Endothelial cell (in vitro differentiated cells): ENCODE data around the gene GCA. TPM values are rescaled to one million over a fixed set of nuclear protein-coding genes. Genes with fewer than 3 reads are reported as not detected.

ENCODE experiments used
- DNase-seq: peaks from one replicate; pipeline ENCODE4 v3.0.0; 2021; ENCODE audit warnings: low spot score
- H3K27ac Mint-ChIP-seq: one replicate; pipeline ENCODE4 v1.8.0; 2021; ENCODE audit warnings: mixed read lengths, inconsistent platforms; ENCODE audit not compliant: unreplicated experiment
- H3K27me3 Mint-ChIP-seq: one replicate; pipeline ENCODE4 v1.8.0; 2021; ENCODE audit warnings: mild to moderate bottlenecking, moderate library complexity, mixed read lengths, inconsistent platforms; ENCODE audit not compliant: unreplicated experiment
- H3K36me3 Mint-ChIP-seq: one replicate; pipeline ENCODE4 v1.8.0; 2021; ENCODE audit warnings: mild to moderate bottlenecking, low read depth, mixed read lengths, inconsistent platforms; ENCODE audit not compliant: unreplicated experiment
- H3K4me1 Mint-ChIP-seq: one replicate; pipeline ENCODE4 v1.8.0; 2021; ENCODE audit warnings: mild to moderate bottlenecking, mixed read lengths, inconsistent platforms; ENCODE audit not compliant: unreplicated experiment
- H3K4me3 Mint-ChIP-seq: one replicate; pipeline ENCODE4 v1.8.0; 2021; ENCODE audit warnings: mild to moderate bottlenecking, mixed read lengths, inconsistent platforms; ENCODE audit not compliant: unreplicated experiment
- H3K9me3 Mint-ChIP-seq: one replicate; pipeline ENCODE4 v1.8.0; 2021; ENCODE audit warnings: mixed read lengths, inconsistent platforms; ENCODE audit not compliant: unreplicated experiment
- CTCF ChIP-seq: fragments of 200-600 bp; sonication (generic); IDR thresholded peaks from one replicate; pipeline ENCODE4 v1.5.0; 2021; ENCODE audit warnings: antibody characterized with exemption; ENCODE audit not compliant: unreplicated experiment
- total RNA-seq: library from RNA; stranded (reverse); fragmentation: NEBNext Ultra II Directional; extraction: Animal tissue kit (Norgen Biotek cat#: 25700); gene quantifications from one replicate; pipeline ENCODE4 v1.2.1, GENCODE V29; 2021; ENCODE audit not compliant: unreplicated experiment

Gene GCA
- total RNA-seq, 1 donor from 2014 or later = 123 TPM

GRCh38 chr2:162400336-162400735 is 56.4 kb downstream of the GCA start:
- TF ChIP-seq CTCF = no peak
- H3K36me3 Mint-ChIP-seq = no peaks in the 10 kb centered on the region
- H3K4me3 Mint-ChIP-seq = no peak overlapping the region
- no peaks in the 10 kb centered on the region for H3K27me3 Mint-ChIP-seq
- peaks cover 4% of the 10 kb centered on the region for H3K4me1 Mint-ChIP-seq
- no peaks in the 10 kb centered on the region for H3K9me3 Mint-ChIP-seq
- no peak overlapping the region for H3K27ac Mint-ChIP-seq
- no peak for DNase-seq

- Mint-ChIP-seq H3K36me3 (no peaks in the 10 kb centered on the region), H3K4me3 (no peak overlapping the region), H3K9me3 (no peaks in the 10 kb centered on the region), H3K4me1 (peaks cover 4% of the 10 kb centered on the region), H3K27ac (no peak overlapping the region), H3K27me3 (no peaks in the 10 kb centered on the region)
- TF ChIP-seq CTCF = no peak
- DNase-seq = no peak
Measured at GRCh38 chr2:162401871-162402270, 57.9 kb downstream of the GCA start.

- no peak for DNase-seq
- Mint-ChIP-seq H3K4me3 (no peak overlapping the region), H3K27ac (no peak overlapping the region), H3K36me3 (no peaks in the 10 kb centered on the region), H3K4me1 (peaks cover 4% of the 10 kb centered on the region), H3K9me3 (no peaks in the 10 kb centered on the region), H3K27me3 (no peaks in the 10 kb centered on the region)
- no peak for TF ChIP-seq CTCF
Measured at GRCh38 chr2:162403884-162404283, 60.0 kb downstream of the GCA start.

Other genes starting within 250 kb of the GCA start
- gene GCG, start 191.9 kb upstream of the GCA start, total RNA-seq = not detected
- gene FAP, start 100.7 kb upstream of the GCA start, total RNA-seq = not detected
- 5.2 TPM for gene IFIH1, start 25.4 kb upstream of the GCA start, total RNA-seq